Esophagus muscularis mucosa (tissue), 4 donors: ENCODE data around the gene ESYT3. TPM values are rescaled to one million over a fixed set of nuclear protein-coding genes. Genes with fewer than 3 reads are reported as not detected.

Experiments
- DNase-seq: peaks from one replicate; pipeline ENCODE4 v3.0.0-alpha.2; 2017; ENCODE audit errors: extremely low spot score
- H3K27ac ChIP-seq, 4 donors: fragments of 200-600 bp; sonication (generic); replicated peaks in 1 of 4; 1 replicate in 3 of 4; 2 replicates in 1 of 4; pipeline ENCODE4 v1.5.1; 2016 to 2019; ENCODE audit warnings: mild to moderate bottlenecking in 1 of 4
- H3K27me3 ChIP-seq, 4 donors: fragments of 200-600 bp; sonication (generic); one replicate each; pipeline versions ENCODE4 v1.5.1 to v1.6.0; 2016 to 2019
- H3K36me3 ChIP-seq, 4 donors: fragments of 200-600 bp; sonication (generic); one replicate each; pipeline ENCODE4 v1.5.1; 2016 to 2019
- H3K4me1 ChIP-seq, 4 donors: fragments of 200-600 bp; sonication (generic); one replicate each; pipeline ENCODE4 v1.5.1; 2016 to 2019
- H3K4me3 ChIP-seq, 4 donors: fragments of 200-600 bp; sonication (generic); 1 replicate in 2 of 4; 2 replicates in 2 of 4; pipeline ENCODE4 v1.5.1; 2016 to 2019; ENCODE audit warnings: mild to moderate bottlenecking in 4 of 4, moderate library complexity in 1 of 4
- H3K9me3 ChIP-seq, 4 donors: fragments of 200-600 bp; sonication (generic); 1 replicate in 3 of 4; 2 replicates in 1 of 4; pipeline ENCODE4 v1.5.1; 2016 to 2019
- EP300 ChIP-seq: sonication (generic); formaldehyde crosslinking; IDR thresholded peaks from one replicate; pipeline ENCODE4 v1.6.1; 2017; ENCODE audit warnings: antibody characterized with exemption
- POLR2A ChIP-seq: fragments of 450-650 bp; IDR thresholded peaks from one replicate; pipeline ENCODE4 v1.6.1; 2017; ENCODE audit warnings: antibody characterized with exemption, moderate library complexity, mild to moderate bottlenecking, low read depth
- POLR2AphosphoS5 ChIP-seq, 2 donors: sonication (generic); formaldehyde crosslinking; IDR thresholded peaks; one replicate each; pipeline ENCODE4 v1.6.1; 2017; ENCODE audit warnings: antibody characterized with exemption in 2 of 2
- WGBS: methylation state at CpG from one replicate; pipeline ENCODE4 v1.1.5; 2018; 5-methylcytosine and 5-hydroxymethylcytosine counted together
- intact Hi-C: fragments of 100-400 bp; cut with DNase I; formaldehyde crosslinking; loops from one replicate; pipeline ENCODE4 v1.15.1; 2023
- total RNA-seq, 4 donors: library from RNA; depleted of rRNA; stranded (reverse); fragments of >200 nt; gene quantifications; one replicate each; pipeline versions ENCODE4 v1.1.0 to v1.2.1, GENCODE V29; 2016
- TF ChIP-seq, protein P1 (sequence below), 3 experiments: fragments of 200-600 bp in 2 of 3; fragments of 450-650 bp in 1 of 3; sonication (generic) in 2 of 3; IDR thresholded peaks; one replicate each; pipeline ENCODE4 v1.5.1; 2017 to 2019; ENCODE audit warnings: antibody characterized with exemption in 3 of 3, mild to moderate bottlenecking in 2 of 3, moderate library complexity in 1 of 3

The ESYT3 gene
- total RNA-seq, 4 donors from 2014 or later = 0.45 to 1.1 (median 0.83) TPM; not detected in 1

- no peak for TF ChIP-seq POLR2A
- TF ChIP-seq POLR2AphosphoS5 (IDR thresholded peaks at IDR 0.05) = no peak
- TF ChIP-seq EP300 = no peak
- TF ChIP-seq, protein P1, sequence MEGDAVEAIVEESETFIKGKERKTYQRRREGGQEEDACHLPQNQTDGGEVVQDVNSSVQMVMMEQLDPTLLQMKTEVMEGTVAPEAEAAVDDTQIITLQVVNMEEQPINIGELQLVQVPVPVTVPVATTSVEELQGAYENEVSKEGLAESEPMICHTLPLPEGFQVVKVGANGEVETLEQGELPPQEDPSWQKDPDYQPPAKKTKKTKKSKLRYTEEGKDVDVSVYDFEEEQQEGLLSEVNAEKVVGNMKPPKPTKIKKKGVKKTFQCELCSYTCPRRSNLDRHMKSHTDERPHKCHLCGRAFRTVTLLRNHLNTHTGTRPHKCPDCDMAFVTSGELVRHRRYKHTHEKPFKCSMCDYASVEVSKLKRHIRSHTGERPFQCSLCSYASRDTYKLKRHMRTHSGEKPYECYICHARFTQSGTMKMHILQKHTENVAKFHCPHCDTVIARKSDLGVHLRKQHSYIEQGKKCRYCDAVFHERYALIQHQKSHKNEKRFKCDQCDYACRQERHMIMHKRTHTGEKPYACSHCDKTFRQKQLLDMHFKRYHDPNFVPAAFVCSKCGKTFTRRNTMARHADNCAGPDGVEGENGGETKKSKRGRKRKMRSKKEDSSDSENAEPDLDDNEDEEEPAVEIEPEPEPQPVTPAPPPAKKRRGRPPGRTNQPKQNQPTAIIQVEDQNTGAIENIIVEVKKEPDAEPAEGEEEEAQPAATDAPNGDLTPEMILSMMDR (IDR thresholded peaks at IDR 0.05) = no peak
- intact Hi-C loops = no loop called here
- H3K9me3 ChIP-seq = no peaks in the 10 kb centered on the region
- no peak for DNase-seq
- H3K4me3 ChIP-seq = no peak overlapping the region
- no peaks in the 10 kb centered on the region for H3K27me3 ChIP-seq
- peaks cover 0 to 6% (median 3%) of the 10 kb centered on the region in 4 donors for H3K4me1 ChIP-seq
- H3K36me3 ChIP-seq = no peaks in the 10 kb centered on the region
- WGBS = 91% methylated on average over 12 of the region's 14 CpGs
- H3K27ac ChIP-seq = no peak overlapping the region
Measured at GRCh38 chr3:138443521-138444503, 9.4 kb downstream of the ESYT3 start.

GRCh38 chr3:138445236-138445635, 10.8 kb downstream of the ESYT3 start:
- Histone ChIP-seq H3K27me3 (no peaks in the 10 kb centered on the region), H3K9me3 (no peaks in the 10 kb centered on the region), H3K4me1 (peaks cover 0 to 5% (median 2%) of the 10 kb centered on the region in 4 donors), H3K4me3 (no peak overlapping the region), H3K36me3 (no peaks in the 10 kb centered on the region), H3K27ac (no peak overlapping the region)
- intact Hi-C loops = no loop called here
- DNase-seq = no peak
- TF ChIP-seq, protein P1 (IDR thresholded peaks at IDR 0.05) = no peak
- TF ChIP-seq POLR2A = no peak
- TF ChIP-seq EP300 = no peak
- no peak for TF ChIP-seq POLR2AphosphoS5 (IDR thresholded peaks at IDR 0.05)
- no CpG with 5 or more reads among the region's 7 CpGs for WGBS

GRCh38 chr3:138445654-138446053, 11.2 kb downstream of the ESYT3 start:
- H3K27ac ChIP-seq = no peak overlapping the region
- intact Hi-C loops = no loop called here
- no peaks in the 10 kb centered on the region for H3K36me3 ChIP-seq
- no peak overlapping the region for H3K4me3 ChIP-seq
- DNase-seq = no peak
- no peaks in the 10 kb centered on the region for H3K9me3 ChIP-seq
- TF ChIP-seq, protein P1 (IDR thresholded peaks at IDR 0.05) = no peak
- TF ChIP-seq POLR2AphosphoS5 (IDR thresholded peaks at IDR 0.05) = no peak
- TF ChIP-seq EP300 = no peak
- TF ChIP-seq POLR2A = no peak
- H3K27me3 ChIP-seq = no peaks in the 10 kb centered on the region
- WGBS = 92% methylated on average over 4 of the region's 4 CpGs
- peaks cover 0 to under 1% (median 0%) of the 10 kb centered on the region in 4 donors for H3K4me1 ChIP-seq

DNA sequence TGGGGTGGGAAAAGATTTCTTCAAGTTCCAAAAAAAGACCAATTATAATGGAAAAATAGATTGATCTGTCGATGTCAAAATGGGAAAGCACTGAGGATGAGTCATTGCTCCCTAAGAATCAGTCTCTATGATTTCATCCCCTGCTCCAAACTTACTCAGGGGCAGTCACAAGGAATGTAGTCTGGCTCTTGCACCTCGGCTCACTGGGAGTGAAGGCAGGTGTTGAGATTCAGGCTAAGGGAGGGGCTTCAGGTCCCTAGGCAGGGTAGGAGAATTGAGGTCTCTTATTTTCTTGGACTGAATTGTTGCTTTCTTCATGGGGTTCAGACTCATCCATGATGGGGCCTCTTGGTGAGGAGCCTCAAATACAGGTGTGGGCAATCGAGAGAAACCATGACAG, 14.2 kb downstream of the ESYT3 start:
- intact Hi-C loops = no loop called here
- 86% methylated on average over 3 of the region's 3 CpGs for WGBS
- Histone ChIP-seq H3K27me3 (no peaks in the 10 kb centered on the region), H3K4me3 (no peak overlapping the region), H3K4me1 (no peaks in the 10 kb centered on the region), H3K36me3 (no peaks in the 10 kb centered on the region), H3K27ac (no peak overlapping the region), H3K9me3 (no peaks in the 10 kb centered on the region)
- TF ChIP-seq POLR2A (no peak), EP300 (no peak), POLR2AphosphoS5 (IDR thresholded peaks at IDR 0.05) (no peak)
- TF ChIP-seq, protein P1 (IDR thresholded peaks at IDR 0.05) = no peak
- DNase-seq = no peak
